GM10847 (cell line): ENCODE measurements around the gene GPR143.

Experiments used
- POLR2A ChIP-seq: IDR thresholded peaks from 2 replicates; pipeline ENCODE4 v1.6.1; 2011; ENCODE audit not compliant: insufficient read length; ENCODE audit errors: extremely low read depth

Gene GPR143

DNA sequence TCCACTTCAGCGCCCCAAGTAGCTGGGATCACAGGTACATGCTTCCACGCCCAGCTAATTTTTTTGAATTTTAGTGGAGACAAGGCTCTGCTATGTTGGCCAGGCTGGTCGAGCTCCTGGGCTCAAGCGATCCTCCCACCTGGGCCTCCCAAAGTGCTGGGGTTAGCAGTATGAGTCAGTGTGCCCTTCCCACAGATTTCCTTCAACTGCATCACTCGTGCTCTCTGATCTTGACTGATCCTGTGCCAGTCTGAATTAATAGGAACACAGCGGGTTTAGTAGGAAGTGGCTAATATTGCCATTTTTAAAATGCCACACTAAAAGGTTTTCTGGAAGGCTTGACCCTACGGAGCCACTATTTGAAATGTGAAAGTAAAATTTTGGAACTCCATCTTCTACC, 16.3 kb upstream of the GPR143 start:
- no peak for TF ChIP-seq POLR2A

DNA sequence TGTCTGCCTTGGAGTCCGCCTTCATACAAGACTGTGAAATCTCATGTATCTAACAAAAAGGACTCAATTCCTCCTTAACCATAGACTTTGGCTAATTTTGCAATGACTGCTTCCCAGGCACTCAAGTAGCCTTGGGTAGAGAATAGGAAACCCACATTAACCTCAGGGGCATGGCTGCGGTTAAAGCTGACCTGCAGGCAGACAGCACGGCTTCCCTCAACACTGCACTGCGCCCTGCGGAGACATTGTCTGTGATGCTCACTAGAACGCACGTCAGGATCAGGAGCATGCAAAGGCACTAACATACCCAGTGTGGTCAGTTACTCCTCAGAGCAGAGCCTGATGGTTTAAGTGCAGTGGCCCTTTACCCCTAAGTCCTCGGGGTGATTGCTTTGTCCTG, 10.3 kb upstream of the GPR143 start:
- no peak for TF ChIP-seq POLR2A

DNA sequence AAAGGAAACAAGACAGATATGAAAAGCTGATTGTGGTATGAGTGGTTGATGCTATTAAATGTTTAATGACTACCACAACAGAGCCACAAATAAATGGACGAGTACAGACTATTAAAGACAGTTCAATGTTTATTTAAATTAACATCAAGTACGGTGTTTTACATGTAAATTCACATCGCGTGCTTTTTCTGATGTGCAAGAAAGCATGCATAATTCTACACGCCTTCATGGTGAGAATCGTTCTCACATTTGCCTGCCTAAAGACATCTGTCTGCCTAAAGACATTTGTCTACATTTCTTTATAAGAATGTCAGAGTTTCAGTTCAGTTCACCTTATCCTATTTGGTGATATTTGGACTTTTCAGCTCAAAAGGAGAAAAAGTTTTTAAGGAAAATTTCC, 7.3 kb upstream of the GPR143 start:
- TF ChIP-seq POLR2A: no peak

DNA sequence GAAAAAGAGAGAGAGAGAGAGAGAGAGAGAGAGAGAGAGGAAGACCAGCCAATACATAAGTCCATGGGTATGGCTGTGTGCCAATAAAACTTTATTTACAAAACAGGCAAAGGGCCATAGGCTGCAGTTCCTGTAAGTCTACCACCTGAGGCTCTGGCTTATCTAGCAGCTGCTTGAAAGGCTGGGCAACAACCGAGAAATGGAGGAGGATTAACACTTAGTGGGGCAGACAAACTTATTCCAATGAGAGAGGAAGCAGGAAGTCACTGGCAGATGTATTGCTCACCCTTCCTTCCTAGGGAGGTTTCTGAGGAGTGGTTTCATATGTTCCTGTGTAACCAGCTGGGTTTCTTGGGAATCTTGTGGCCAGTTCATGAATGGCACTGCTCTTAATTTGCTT, 4.7 kb upstream of the GPR143 start:
- TF ChIP-seq POLR2A: no peak

DNA sequence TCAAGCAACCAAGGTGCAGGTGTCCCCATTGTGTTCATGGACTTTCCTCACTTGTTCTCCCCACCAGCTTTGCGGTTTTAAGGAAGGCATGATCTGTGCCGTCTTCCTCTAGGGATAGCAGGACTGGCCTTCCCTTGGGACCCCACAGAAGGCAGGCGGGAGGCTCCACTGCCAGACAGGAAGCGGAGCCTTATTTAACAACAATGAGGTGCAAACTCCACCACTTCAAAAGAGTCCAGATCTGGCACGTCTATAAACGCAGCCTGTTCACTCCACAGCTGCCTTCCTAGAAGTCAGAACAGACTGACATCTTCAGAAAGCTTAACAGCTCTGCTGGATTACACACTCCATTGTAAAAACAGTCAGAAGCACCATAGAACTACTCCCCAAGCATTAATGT, 1.7 kb upstream of the GPR143 start:
- TF ChIP-seq POLR2A: no peak

DNA sequence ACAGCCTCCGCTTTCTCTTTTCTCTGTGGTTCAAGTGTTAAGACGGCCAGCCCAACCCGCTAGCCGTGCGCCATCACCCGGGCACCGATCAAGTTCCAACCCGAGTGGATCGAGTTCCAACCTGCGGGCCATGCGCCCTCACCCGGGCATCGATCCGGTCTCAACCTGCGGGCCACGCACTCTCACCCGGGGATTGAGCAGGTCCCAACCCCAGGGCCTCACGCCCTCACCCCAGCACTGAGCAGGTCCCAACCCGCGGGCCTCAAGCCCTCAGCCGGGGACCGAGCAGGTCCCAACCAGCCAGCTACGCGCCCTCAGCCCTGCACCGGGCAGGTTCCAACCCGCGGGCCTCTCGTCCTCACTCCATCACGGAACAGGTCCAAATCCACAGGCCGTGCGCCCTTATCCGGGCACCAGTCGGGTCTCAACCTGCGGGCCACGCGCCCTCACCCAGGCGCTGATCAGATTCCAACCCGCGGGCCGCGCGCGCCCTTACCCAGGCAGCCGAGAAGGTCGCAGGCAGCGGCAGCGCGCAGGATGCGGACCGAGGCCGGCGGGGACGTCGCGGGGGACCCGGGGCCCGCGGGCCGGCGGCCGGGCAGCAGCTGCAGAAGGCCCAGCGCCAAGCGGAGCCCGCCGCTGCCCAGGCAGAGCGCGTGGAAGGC, 443 bp downstream of the GPR143 start:
- TF ChIP-seq POLR2A: no peak

DNA sequence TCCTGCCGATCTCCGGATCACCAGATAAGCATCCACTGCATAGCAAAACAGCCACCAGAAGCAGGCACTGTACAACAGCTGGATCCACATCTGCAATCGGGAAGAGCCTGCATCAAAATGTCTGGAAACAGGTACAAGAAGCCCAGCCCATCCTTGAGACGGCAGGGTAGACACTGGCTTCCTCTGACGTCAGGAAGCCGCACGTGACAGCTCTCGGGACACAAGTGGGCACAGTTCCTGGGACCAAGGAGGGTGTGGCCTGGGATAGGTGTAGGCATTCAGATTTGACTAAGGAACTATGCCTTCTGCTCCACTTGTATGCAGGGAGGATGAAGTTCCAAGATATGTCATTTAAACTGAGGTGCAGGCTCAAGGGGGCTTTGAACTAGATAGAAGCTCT, 6.3 kb downstream of the GPR143 start:
- no peak for TF ChIP-seq POLR2A

DNA sequence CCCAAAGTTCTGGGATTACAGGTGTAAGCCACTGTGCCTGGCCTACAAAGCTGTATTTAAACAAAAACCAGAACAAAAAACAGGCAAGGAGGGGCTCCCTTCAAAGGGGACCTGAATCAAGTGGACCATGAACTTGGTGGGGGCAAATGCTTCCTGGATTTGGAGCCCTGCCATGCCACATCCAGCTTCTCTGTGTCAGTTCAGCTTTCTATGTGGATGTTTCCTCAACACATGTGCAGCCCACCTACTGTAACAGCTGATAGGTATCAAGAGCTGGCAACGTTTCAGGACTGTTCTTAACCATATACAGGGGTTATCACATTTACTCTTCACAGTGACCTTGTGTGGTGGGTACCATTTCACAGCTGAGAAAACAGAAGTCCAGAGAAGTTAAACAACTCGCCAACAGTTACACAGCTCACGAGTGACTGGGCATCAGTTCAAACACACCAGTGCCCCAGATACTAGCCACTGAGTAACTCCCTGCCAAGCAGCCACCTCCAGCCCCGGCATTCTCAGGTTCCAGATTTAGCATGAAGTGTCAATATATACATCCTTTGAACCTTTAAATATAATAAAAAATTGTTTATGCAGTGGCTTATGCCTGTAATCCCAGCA, 7.5 kb downstream of the GPR143 start:
- TF ChIP-seq POLR2A: no peak

DNA sequence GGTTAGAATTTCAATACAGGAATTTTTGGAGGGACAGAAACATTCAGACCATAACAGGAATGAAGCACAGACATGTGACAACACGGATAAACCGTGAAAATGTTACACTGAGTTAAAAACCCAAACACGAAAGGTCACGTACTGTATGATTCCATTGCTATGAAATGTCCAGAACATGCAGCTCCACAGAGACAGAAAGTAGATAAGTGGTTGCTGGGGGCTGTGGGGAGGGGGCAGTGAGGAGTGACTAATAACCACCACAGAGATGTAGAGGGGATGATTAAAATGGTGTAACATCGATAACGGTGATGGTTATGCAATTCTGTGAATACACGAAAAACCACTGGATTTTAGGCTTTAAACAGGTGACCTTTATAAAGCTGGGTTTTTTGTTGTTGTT, 8.3 kb downstream of the GPR143 start:
- TF ChIP-seq POLR2A: no peak

DNA sequence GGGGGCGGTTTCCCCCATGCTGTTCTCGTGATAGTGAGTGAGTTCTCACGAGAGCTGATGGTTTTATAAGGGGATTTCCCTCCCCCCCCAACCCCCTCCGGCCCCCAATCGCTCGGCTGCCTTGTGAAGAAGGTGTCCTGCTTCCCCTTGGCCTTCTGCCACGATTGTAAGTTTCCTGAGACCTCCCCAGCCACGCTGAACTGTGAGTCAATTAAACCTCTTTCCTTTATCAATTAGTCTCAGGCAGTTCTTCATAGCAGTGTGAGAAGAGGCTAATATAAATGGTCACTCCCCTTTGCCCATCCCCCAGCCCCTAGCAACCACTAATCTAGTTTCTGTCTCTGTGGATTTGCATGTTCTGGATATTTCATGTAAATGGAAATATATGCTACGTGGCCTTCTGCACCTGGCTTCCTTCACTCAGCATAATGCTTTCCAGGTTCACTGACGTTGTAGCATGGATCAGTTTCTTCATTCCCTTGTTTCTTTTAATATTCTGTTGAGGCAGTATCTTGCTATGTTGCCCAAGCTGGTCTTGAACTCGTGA, 16.4 kb downstream of the GPR143 start:
- TF ChIP-seq POLR2A: no peak

DNA sequence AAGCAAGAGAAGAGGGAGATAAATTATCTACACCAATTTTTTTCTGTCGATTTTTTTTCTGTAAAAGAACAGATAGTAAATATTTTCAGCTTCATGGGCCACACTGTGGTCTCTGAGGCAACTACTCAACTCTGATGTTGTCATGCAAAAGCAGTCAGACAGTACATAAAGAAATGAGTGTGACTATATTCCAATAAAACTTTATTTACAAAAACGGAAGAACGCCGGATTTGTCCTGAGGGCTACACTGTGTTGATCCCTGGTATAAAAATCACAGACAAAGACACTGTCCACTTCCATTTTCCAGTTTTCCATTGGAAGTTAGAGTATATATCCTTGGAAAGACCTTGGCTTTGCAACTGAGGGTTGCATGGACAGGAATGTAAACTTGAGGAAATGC, 18.0 kb downstream of the GPR143 start:
- no peak for TF ChIP-seq POLR2A

DNA sequence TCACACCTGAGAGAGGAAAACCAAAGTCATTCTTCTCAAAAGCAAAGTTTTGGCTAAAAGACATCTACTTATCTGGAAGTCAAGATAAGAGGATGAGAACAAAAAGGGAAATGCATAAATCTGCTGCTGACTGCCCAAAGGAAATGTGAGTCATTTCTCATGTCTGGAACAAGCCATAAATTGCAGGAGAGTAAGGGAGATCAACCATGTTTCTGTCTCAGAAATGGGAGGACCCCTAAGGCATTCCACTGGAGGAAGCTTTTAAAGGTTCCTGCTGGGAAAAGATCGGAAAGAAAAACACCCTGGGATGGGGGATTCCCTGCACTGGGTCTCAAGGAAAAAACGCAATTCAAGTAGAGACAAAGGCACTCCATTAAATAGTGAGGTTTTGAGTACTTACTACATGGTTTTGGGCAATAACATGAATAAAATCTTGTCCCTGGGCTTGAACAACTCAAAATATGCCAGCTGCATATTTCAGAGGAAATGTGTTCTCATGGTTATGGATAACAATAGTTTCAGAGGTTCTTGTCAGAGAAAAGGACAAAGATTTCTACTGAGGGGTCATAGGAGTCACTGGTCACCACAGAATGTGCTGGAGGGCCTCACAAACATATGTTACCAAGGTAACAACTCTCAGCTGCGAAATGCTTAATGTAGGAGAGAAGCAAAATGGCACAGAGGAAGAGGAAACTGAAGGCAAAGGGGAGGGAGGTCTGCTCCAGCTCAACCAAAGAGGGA, 19.3 kb downstream of the GPR143 start:
- TF ChIP-seq POLR2A: no peak

DNA sequence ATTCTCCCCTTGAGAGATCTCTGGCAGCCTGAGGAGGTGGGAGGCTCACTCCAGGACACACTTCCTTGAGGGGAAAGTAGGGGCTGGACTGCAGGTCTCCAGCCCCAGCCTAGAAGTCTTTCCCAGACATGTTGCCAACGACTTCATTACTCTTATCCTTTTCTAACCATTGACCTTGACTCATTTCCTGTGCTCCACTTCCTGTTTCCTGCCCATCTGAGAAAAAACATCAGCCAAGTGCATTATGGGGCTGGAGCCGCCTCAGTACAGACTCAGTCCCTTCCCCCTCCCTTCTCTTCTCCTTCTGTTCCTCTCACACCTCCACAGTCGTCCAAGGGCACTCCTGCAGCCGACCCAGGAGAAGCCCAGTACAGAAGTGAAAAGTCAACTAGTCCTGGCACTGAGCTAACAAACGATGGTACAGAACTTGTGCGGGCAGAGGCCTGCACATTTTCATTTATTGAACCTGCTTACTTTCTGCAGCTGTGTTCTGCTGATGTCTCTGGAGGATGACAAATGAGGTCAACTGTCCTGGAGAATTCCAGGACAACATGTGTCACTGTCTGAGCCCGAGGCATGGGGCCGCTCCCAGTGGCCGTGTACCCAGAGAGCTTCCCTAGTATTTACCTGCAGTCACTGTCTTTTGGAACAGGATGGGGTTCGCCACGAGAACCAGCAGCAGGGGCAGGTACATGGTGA, 20.1 kb downstream of the GPR143 start:
- no peak for TF ChIP-seq POLR2A

DNA sequence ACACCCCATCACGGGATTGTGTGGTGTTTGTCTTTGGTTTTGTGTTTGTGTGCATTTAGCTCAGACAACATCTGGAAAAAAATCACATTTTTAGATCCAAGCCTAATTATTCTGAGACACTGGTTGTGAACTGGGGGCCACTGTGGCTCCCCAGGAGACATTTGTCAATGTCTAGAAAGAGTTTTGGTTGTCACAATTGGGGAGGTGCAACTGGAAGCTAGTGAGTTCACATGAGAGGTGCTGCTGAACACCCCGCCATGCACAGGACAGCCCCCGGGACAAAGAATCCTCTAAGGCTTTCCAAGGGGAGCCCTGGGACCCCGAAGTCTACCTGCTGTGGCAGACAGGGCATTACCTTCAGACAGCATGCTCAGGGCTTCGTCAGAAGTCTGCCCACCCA, 26.5 kb downstream of the GPR143 start:
- TF ChIP-seq POLR2A: no peak

DNA sequence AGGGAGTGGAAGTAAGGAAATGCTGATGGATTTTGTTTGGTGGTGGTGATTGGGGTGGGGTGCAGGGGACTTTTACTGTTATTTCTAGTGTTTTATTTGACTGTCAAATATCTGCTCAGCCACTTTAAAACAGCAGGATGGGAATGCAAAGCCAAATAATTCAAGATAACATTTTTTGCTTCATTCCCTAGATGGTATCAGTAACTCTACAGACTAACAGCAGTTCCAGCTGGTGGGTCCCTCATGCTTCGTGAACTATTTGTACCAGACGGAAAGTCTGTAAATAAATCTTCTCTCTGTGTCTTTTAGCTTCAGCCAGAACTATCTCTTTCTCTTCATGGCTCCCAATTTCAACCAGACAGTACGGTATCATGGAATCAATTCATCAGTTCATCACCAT, 27.5 kb downstream of the GPR143 start:
- TF ChIP-seq POLR2A: no peak

DNA sequence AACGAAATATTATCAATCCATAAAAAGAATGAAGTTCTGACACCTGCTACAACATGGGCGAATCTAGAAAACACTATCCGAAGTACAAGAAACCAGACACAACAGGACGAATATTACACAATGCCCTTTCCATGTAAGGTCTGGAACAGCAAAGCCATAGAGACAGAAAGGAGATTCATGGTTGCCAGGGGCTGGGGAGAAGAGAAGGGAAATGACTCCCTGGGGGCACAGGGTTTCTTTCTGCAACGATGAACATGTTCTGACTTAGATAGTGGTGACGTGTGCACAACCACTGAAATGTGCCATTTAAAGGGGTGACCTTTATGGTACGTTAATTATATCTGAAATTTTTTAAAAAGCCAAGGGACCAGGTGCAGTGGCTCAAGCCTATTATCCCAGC, 28.3 kb downstream of the GPR143 start:
- TF ChIP-seq POLR2A: no peak

DNA sequence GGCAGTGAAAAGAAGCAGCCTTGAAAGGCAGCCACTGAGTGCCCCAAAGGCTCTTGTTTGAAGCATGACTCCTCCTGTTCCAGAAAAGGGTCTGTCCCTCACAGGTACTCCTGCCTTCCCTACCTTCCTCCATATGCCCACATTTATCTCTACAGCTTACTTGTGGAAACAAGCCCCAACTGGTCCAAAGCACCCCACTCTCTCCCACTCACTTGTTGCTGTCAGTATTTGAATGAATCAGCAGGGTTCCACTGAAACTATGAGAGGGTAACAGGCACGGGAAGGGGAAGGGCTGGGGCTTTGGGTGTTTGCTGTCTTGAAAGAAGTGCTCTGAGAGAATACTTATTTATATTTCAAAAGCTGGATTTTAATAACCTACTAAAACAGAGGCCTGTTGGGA, 34.9 kb downstream of the GPR143 start:
- TF ChIP-seq POLR2A: no peak
